Measurements from ENCODE around the gene TMEFF1. TPM values are rescaled to one million over a fixed set of nuclear protein-coding genes. Genes with fewer than 3 reads are reported as not detected.

TMEFF1 gene
- total and polyA plus RNA-seq, 2 of the 8 experiments (the other 6 are each of a cell fraction or from before 2014, with no cell fraction given), result 13.5 to 68.2 TPM

GRCh38 chr9:100578610-100579009, 105.7 kb downstream of the TMEFF1 start (continued):
- TF ChIP-seq MAX (IDR thresholded peaks at IDR 0.05) (no peak), SUZ12 (IDR thresholded peaks at IDR 0.05; ENCODE audit: low read length) (no peak), BCL11A (IDR thresholded peaks at IDR 0.05; ENCODE audit: low read depth in 2 of 2, low read length in 2 of 2) (no peak), SAP30 (IDR thresholded peaks at IDR 0.05; ENCODE audit: insufficient read depth, insufficient replicate concordance, low read length) (no peak)
